NB4 (cell line): ENCODE measurements around the gene FTSJ1.

Experiments used
- CTCF ChIP-seq: IDR thresholded peaks from one replicate; pipeline ENCODE4 v1.5.1; 2012; ENCODE audit warnings: low read depth, low read length
- MAX ChIP-seq: IDR thresholded peaks from 2 replicates; pipeline ENCODE4 v1.6.1; 2011; ENCODE audit warnings: low read depth, low read length
- MYC ChIP-seq: IDR thresholded peaks from 2 replicates; pipeline ENCODE4 v1.6.1; 2011; ENCODE audit warnings: low read depth, low read length
- POLR2A ChIP-seq: IDR thresholded peaks from 2 replicates; pipeline ENCODE4 v1.6.1; 2011; ENCODE audit warnings: mild to moderate bottlenecking; ENCODE audit not compliant: insufficient read length; ENCODE audit errors: extremely low read depth

- TF ChIP-seq POLR2A (no peak), MAX (no peak), CTCF (no peak), MYC (no peak)
Observed at GRCh38 chrX:48456628-48457331, 19.2 kb upstream of the FTSJ1 start.
